ENCODE measurements around the gene ONECUT2.

DNA sequence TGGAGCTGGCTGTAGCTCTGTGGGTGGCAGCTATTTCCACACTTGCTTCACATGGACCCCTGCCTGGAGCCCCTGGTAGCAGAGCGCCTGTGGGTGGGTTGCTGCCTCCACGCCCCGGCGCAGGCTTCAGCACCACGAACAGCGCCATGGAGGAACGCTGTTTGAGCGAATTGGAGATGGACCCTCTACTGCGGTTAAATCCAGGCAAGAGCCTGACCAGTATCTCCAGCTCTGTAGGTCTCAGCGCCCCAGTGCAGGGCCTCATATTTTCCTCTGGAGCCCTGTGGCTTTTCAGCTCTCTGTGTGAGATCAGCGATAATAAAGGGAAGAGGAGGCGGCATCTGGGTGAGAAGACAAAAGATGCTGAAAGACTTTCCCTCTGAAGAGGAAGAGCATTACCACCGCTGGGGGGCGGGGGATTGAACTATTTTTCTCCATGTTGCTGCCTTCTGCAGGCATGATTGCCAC, 12.0 kb downstream of the ONECUT2 start:
- no peak for TF ChIP-seq CTCF (IDR thresholded peaks at IDR 0.05)
- no peak for TF ChIP-seq EP300 (IDR thresholded peaks at IDR 0.05; ENCODE audit: borderline replicate concordance in 1 of 2, low read depth in 1 of 2, low read length in 1 of 2)
- TF ChIP-seq USF1 (IDR thresholded peaks at IDR 0.05; ENCODE audit: borderline replicate concordance, low read depth), result no peak
- TF ChIP-seq EZH2phosphoT487 (IDR thresholded peaks at IDR 0.05; ENCODE audit: borderline replicate concordance, low read depth), result no peak
- no peak for TF ChIP-seq MXI1 (IDR thresholded peaks at IDR 0.05; ENCODE audit: low read depth, low read length)
- TF ChIP-seq JUND (IDR thresholded peaks at IDR 0.05), result no peak
- no peak for TF ChIP-seq GABPA (IDR thresholded peaks at IDR 0.05; ENCODE audit: low read depth)
- TF ChIP-seq, protein P1, sequence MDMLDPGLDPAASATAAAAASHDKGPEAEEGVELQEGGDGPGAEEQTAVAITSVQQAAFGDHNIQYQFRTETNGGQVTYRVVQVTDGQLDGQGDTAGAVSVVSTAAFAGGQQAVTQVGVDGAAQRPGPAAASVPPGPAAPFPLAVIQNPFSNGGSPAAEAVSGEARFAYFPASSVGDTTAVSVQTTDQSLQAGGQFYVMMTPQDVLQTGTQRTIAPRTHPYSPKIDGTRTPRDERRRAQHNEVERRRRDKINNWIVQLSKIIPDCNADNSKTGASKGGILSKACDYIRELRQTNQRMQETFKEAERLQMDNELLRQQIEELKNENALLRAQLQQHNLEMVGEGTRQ (IDR thresholded peaks at IDR 0.05; ENCODE audit: borderline replicate concordance, low read depth, low read length), result no peak

All from SK-N-SH (cell line).